Activated T-cell treated with anti-CD3 and anti-CD28 coated beads, Interleukin-2, amount 50 U/mL, for 1 hour (primary cell): Measurements from ENCODE around the gene CAMSAP2.

Experiments
- DNase-seq: peaks from one replicate; pipeline ENCODE4 v3.0.0-alpha.2; 2020

CAMSAP2 gene

DNA sequence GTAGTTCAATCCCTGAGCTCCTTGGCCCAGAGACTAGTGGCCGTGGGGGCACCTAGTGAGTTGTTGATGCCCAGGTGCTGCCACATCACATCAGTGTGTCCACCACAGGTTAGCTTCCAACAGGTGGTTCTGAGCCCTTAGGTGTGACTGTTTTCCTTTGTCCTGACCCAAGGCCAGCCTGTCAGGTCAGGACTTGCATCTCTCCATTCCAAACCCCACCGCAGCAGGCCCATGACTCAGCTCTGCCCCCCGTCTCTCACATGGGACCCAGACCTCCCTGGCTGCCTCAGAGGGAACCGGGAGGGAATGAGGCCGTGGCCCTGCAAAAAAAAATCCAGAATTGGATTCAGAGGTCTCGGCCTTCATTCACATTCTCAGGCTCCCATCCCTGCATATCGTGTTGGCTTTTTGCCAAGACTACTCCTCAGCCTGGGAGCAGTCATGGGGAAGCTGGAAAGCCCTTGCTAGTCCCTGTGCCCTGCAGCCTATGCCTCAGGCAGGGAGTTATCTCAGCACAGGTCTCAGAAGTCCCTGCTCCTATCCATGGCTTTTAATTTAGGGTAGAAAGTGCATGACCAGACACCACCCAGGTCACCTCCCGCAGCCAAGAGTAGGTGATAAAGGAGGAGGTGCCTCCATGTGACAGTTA lies 163.2 kb downstream of the CAMSAP2 start:
- no peak for DNase-seq

- DNase-seq: no peak
Measured at GRCh38 chr1:200903793-200904192, 165.1 kb downstream of the CAMSAP2 start.

GRCh38 chr1:200904772-200905171 lies 166.1 kb downstream of the CAMSAP2 start:
- no peak for DNase-seq

DNA sequence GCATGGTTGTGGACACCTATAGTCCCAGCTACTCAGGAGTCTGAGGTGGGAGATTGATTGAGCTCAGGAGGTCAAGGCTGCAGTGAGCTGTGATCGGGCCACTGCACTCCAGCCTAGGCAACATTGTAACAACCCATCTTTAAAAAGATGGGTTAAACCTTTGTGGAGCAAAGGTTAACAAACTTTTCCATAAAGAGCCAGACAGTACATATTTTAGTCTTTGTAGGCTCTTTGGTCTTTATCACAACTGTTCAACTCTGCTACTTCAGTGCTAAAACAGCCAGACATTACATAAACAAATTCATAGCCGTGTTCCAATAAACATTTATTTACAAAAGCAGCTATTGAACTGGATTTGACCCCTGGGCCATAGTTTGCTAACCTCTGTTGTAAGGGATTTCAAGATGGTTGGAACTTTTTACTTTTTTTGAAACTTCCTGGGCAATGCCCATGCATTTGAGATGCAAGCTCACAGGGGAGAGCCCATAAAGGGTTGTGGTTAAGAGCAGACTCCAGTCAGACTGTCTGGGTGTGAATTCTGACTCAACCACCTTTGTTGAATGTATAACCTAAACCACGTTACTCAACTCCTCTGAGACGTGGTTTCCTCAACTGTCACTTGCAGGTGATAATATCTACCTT lies 166.8 kb downstream of the CAMSAP2 start:
- DNase-seq: no peak

DNA sequence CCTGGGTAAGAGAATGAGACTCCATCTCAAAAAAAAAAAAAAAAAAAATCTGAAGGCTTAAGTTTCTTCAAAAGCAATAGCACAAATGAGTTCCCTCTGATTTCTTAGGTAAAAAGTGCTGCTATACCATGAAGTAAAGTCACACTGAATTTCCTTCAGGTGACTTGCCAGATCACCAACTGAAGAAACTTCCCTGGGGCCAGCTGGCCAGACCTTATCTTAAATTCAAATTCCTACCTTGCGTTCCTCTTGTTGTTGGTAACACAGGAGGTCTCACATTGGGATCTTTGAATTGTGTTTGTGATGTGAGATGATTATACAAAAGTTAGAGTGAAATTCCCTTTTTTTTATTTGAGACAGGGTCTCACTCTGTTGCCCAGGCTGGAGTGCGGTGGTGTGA lies 167.8 kb downstream of the CAMSAP2 start:
- DNase-seq: no peak

DNA sequence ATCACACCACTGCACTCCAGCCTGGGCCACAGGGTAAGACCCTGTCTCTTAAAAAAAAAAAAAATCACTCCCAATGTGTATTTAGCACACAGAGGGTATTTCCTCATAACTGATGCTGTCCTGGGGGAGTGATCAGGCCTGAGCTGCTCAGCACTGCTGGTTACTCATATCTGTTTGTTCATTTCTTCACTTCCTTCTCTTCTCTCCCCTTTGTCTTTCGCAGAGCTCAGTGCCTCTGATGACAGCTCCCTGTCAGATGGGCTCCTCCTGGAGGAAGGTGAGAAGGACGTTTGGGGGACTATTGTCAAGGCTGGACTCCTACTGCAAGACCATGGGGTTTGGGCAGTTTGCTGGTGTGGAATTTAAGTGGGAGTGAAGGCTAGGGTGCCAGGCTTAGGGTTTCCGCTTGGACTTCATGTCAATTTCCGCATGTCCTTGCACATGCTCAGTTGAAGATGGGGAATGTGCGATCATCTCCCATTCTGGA lies 169.0 kb downstream of the CAMSAP2 start:
- no peak for DNase-seq

DNA sequence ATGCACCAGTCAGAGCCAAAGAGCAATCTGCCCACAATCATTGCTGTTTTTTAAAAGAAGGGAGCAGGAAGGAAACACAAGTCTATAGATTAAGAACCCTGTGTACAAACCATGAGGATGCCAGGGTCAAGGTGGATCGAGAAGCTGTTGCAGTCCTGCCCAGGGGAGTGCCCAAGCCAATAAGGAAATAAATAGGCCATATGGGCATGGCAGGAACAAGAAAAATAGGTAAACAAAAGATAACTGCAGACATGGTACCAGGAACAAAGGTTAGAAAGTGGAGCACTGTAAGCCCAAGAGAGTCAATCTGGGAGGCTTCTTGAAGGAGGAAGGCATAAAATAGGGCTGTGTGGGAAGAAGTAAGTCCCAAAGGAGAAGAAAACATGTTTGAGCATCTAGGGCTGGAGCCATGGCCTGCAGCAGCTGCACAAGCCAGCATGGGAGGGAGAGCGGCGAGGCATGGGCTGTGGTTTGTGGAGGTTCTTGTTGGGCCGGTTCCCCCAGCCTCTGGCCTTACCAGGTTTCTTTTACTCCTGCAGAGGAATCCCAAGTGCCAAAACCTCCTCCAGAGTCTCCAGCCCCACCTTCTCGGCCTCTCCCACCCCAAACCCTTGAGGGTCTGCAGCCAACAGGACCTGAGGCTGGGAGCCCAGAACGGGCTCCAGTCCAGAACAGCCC lies 169.6 kb downstream of the CAMSAP2 start:
- no peak for DNase-seq

- no peak for DNase-seq
Measured at GRCh38 chr1:200909071-200909470, 170.4 kb downstream of the CAMSAP2 start.

- no peak for DNase-seq
Measured at GRCh38 chr1:200909757-200910239, 171.1 kb downstream of the CAMSAP2 start.
